ENCODE measurements around the gene AMBRA1.
A peak's percentile ranks its signal among the peaks of the same experiment; 100 is the strongest.

The AMBRA1 gene, protein sequence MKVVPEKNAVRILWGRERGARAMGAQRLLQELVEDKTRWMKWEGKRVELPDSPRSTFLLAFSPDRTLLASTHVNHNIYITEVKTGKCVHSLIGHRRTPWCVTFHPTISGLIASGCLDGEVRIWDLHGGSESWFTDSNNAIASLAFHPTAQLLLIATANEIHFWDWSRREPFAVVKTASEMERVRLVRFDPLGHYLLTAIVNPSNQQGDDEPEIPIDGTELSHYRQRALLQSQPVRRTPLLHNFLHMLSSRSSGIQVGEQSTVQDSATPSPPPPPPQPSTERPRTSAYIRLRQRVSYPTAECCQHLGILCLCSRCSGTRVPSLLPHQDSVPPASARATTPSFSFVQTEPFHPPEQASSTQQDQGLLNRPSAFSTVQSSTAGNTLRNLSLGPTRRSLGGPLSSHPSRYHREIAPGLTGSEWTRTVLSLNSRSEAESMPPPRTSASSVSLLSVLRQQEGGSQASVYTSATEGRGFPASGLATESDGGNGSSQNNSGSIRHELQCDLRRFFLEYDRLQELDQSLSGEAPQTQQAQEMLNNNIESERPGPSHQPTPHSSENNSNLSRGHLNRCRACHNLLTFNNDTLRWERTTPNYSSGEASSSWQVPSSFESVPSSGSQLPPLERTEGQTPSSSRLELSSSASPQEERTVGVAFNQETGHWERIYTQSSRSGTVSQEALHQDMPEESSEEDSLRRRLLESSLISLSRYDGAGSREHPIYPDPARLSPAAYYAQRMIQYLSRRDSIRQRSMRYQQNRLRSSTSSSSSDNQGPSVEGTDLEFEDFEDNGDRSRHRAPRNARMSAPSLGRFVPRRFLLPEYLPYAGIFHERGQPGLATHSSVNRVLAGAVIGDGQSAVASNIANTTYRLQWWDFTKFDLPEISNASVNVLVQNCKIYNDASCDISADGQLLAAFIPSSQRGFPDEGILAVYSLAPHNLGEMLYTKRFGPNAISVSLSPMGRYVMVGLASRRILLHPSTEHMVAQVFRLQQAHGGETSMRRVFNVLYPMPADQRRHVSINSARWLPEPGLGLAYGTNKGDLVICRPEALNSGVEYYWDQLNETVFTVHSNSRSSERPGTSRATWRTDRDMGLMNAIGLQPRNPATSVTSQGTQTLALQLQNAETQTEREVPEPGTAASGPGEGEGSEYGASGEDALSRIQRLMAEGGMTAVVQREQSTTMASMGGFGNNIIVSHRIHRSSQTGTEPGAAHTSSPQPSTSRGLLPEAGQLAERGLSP (N-terminal part only)

DNA sequence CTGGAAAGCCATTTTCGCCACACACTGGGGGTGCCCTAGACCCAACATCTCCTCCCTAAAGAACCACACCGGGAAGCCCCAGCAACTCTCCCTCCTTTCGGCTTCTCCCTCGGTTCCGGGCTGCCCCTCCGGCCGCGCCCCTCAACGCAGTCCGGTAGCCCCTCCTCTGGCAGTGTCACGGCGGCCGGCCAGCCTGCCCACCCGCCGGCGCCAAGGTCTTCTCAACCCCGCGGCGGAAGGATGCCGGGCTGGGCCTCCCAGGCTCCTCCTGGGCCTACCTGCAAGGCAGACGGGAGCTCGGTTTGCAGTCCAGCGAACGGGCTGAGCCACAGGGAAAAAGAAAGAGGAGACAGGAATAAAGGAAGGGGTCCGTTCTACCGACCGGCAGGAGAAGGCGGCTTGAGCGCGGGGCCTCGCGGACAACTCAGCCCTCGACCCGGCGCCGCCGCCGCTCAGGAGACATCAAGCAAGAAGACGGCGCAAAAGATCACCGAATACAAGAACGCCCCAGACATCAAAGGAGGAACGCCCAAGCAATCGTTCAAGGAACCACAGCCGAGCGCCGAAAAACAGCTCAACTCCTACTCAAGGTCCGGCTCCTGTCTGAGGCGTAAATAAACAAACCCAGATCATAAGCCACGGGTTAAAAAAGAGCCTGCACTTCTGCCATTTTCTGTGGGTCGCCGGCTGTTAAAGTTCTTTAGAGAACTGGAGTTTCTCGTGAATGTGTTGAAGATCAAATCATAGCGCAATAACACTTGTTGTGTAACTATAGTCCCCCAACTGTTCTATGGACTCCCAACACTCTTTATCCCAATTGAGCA is at the start of gene AMBRA1:
Gene AMBRA1, minus strand, starts transcription at position 474 of the 824 bp plus-strand sequence. CDS start 45,643 bp downstream, outside the sequence.
- no peak for TF ChIP-seq CTCF (IDR thresholded peaks at IDR 0.05; ENCODE audit: low read depth, low read length, missing control alignments)
- peak within 1 kb of the TSS; percentile 95 for H3K4me3 ChIP-seq (ENCODE audit: low read depth, low read length)
- DNase-seq (ENCODE audit: low read depth): peak; percentile 87

DNA sequence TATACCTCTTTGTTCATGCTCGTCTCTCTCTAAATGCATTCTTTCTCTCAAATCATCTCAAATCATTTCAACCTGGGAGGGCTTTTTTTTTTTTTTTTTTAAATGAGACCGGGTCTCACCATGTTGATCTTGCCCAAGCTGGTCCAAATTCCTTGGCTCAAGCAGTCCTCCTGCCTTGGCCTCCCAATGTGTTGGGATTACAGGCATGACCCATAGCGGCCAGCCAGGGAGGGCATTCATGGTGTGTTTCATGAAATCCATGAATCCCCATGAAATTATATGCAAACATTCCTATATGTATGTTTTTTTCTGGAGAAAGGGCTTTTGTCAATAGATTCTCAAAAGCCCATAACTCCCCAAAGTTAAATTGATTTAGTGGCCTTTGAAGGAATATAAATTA is 49.7 kb upstream of the AMBRA1 start:
- DNase-seq (ENCODE audit: low read depth): no peak
- TF ChIP-seq CTCF (IDR thresholded peaks at IDR 0.05; ENCODE audit: low read depth, low read length, missing control alignments): no peak

DNA sequence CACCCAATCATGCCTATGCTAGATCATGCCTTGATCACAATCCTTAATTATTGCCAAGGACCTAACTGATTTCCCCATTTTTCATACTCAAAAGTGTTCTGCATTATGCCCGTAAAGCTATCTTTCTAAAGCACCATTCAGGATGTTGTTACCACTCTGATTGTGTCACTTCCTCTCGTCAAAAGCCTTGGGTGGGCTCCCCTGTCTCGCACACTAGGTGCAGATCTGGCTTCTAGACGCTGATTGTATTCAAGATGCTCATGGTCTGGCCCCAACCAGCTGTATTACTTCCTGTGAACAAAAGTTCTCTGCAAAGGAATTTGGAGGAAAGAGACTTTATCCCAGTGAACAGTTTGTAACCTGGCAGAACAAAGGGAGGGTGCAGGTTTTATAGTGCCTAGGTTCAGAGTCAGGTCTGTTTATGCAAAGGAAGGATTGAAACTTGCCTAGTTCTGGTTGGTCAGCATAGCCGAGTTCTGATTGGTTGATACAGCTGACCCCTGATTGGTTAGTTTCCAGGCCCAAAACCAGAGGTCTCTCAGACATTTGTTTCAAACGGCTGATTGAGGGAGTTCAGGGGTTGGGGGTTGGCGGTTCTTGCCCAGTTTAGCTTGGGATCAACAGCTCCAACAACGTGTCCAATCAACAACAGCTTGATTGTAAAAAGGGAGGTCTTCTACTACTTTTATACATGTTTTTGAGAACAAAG is 49.0 kb upstream of the AMBRA1 start:
- no peak for TF ChIP-seq CTCF (IDR thresholded peaks at IDR 0.05; ENCODE audit: low read depth, low read length, missing control alignments)
- H3K4me3 ChIP-seq (ENCODE audit: low read depth, low read length): no peak overlapping the region
- DNase-seq (ENCODE audit: low read depth): no peak

More for the DNA sequence above, 49.7 kb upstream of the AMBRA1 start:
- H3K4me3 ChIP-seq (ENCODE audit: low read depth, low read length): no peak overlapping the region

DNA sequence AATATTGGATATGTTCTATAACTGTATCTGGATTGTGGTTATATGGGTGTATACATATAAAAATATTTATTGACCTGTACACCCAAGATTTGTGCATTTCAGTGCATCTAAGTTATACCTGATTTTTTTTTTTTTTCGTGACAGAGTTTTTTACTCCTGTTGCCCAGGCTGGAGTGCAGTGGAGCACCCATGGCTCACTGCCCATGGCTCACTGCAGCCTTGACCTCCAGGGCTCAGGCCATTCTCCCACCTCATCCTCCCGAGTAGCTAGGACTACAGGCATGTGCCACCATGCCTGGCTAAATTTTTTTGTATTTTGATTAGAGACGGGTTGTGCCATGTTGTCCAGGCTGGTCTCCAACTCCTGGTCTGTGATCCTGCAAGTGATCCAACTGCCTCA is 47.8 kb upstream of the AMBRA1 start:
- TF ChIP-seq CTCF (IDR thresholded peaks at IDR 0.05; ENCODE audit: low read depth, low read length, missing control alignments): no peak
- H3K4me3 ChIP-seq (ENCODE audit: low read depth, low read length): no peak overlapping the region

DNA sequence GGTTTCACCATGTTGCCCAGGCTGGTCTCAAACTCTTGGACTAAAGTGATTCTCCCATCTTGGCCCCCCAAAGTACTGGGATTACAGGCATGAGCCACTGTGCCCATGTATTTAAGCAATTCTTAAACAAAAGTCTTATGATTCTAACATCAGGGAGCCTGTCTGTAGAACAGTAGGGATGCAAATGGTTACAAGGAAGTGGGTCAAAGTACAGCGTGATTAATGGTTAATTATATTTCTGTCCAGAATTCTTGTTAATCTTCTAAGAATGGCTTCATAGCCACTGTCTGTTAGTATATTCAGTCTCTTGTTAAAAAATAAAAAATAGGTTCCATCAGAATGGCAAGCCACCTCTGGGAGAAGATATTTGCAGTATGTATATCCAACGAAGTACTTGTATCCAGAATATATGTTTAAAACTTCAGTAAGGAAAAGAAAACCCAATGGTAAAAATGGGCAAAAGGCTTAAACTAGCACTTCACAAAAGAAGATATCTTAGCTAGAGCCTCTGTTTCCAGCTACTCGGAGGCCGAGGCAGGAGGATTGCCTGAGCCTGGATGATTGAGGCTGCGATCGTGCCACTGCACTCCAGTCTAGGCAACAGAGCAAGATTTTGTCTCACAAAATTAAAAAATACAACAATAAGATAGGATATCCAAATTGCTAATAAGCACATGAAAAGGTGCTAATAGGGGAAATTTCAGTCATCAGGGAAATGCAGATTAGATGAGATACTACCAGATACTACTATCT is 46.4 kb upstream of the AMBRA1 start:
- no peak for TF ChIP-seq CTCF (IDR thresholded peaks at IDR 0.05; ENCODE audit: low read depth, low read length, missing control alignments)
- no peak for DNase-seq (ENCODE audit: low read depth)
- no peak overlapping the region for H3K4me3 ChIP-seq (ENCODE audit: low read depth, low read length)

More for the DNA sequence above, 47.8 kb upstream of the AMBRA1 start:
- DNase-seq (ENCODE audit: low read depth): no peak

Measured in GM12864 (cell line).